Lower leg skin (tissue), 3 donors: ENCODE data around the gene FZR1.

ENCODE experiments used
- CTCF ChIP-seq, 3 donors: fragments of 450-650 bp; IDR thresholded peaks; one replicate each; pipeline ENCODE4 v1.5.1; 2016; ENCODE audit warnings: antibody characterized with exemption in 3 of 3, mild to moderate bottlenecking in 3 of 3, moderate library complexity in 2 of 3
- POLR2A ChIP-seq, 2 donors: fragments of 450-650 bp; IDR thresholded peaks; one replicate each; pipeline ENCODE4 v1.6.1; 2016 to 2017; ENCODE audit warnings: antibody characterized with exemption in 2 of 2, mild to moderate bottlenecking in 1 of 2, moderate library complexity in 1 of 2

- no peak for TF ChIP-seq CTCF (IDR thresholded peaks at IDR 0.05)
- TF ChIP-seq POLR2A (IDR thresholded peaks at IDR 0.05), result no peak
Observed at GRCh38 chr19:3543150-3544057, 37.3 kb downstream of the FZR1 start.
